Measurements from ENCODE around the gene SESN1. TPM values are rescaled to one million over a fixed set of nuclear protein-coding genes. Genes with fewer than 3 reads are reported as not detected.

SESN1 gene
- total and polyA plus RNA-seq, 2 donors (not counting 1 experiment from before 2014, with no cell fraction given) = 16.2 to 28.6 TPM

DNA sequence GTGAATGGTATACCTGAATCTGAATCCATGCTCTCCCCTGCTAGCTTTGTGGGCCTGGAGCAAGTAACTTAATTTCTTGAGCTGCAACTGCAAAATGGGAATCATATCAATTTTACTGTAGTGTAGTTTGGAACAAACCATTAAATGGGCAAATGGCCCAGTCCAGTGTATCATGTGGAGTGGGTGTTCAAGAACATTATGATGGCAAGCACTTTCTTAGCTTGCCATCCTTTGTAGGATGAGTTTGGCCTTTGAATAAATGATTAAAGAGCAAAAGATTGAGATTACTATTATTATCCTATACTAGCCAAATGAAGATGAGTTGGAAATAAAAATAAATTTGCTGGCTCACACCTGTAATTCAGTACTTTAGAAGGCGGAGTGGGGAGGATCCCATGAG is 120.4 kb downstream of the SESN1 start:
- Histone ChIP-seq H3K27me3 (replicated peaks in 1 of 4; ENCODE audit: control extremely low read depth in 1 of 4, control insufficient read depth in 3 of 4, insufficient read depth in 4 of 4, low read length in 3 of 4) (no peaks in the 10 kb centered on the region), H3K4me1 (ENCODE audit: control insufficient read depth in 2 of 2, insufficient read depth in 2 of 2, low read length in 2 of 2) (no peaks in the 10 kb centered on the region), H3K79me2 (ENCODE audit: control insufficient read depth, insufficient read depth, low read length) (no peaks in the 10 kb centered on the region), H3K27ac (ENCODE audit: low read length in 2 of 2) (no peak overlapping the region), H3K9me3 (ENCODE audit: control extremely low read depth in 1 of 3, control insufficient read depth in 2 of 3, insufficient read depth in 1 of 3, low read length in 2 of 3) (no peaks in the 10 kb centered on the region), H2AFZ (ENCODE audit: insufficient read depth, low read depth, low read length, poor library complexity, severe bottlenecking) (no peak overlapping the region), H3K9ac (ENCODE audit: low read length) (no peak overlapping the region), H3K36me3 (replicated peaks in 1 of 2; ENCODE audit: control extremely low read depth in 1 of 2, control insufficient read depth in 1 of 2, extremely low read depth in 1 of 2, insufficient read depth in 2 of 2, low read length in 1 of 2) (no peaks in the 10 kb centered on the region), H4K20me1 (ENCODE audit: control insufficient read depth, insufficient read depth, low read length, poor library complexity, severe bottlenecking) (no peaks in the 10 kb centered on the region), H3K4me2 (replicated peaks; ENCODE audit: low read depth, low read length, poor library complexity, severe bottlenecking) (no peak overlapping the region), H3K4me3 (ENCODE audit: control extremely low read depth in 1 of 5, extremely low read depth in 1 of 5, insufficient read depth in 1 of 5, low read depth in 2 of 5, low read length in 4 of 5) (no peak overlapping the region)
- no peak overlapping the region for H3K4me3 Mint-ChIP-seq
- no peaks in the 10 kb centered on the region for H3K27me3 Mint-ChIP-seq
- DNase-seq = no peak
- ATAC-seq (ENCODE audit: low read depth) = no peak
- H3K9me3 Mint-ChIP-seq (ENCODE audit: insufficient read depth) = peaks cover 6% of the 10 kb centered on the region
- ChIA-PET CTCF (interaction anchor here (1.0 kb wide), 1 partner anchor 14 kb away, joined by 3 read pairs; no protein-coding TSS in a partner anchor), POLR2A (no interaction called here)
- no CpG with 5 or more reads among the region's 1 CpG for WGBS (ENCODE audit: insufficient coverage)
- no peak overlapping the region for H3K27ac Mint-ChIP-seq
- H3K4me1 Mint-ChIP-seq = peaks cover 2% of the 10 kb centered on the region
- no peak for TF ChIP-seq EZH2 (IDR thresholded peaks at IDR 0.05; ENCODE audit: borderline replicate concordance, insufficient read depth, low read depth, low read length, poor library complexity, severe bottlenecking)
- TF ChIP-seq, protein P1, sequence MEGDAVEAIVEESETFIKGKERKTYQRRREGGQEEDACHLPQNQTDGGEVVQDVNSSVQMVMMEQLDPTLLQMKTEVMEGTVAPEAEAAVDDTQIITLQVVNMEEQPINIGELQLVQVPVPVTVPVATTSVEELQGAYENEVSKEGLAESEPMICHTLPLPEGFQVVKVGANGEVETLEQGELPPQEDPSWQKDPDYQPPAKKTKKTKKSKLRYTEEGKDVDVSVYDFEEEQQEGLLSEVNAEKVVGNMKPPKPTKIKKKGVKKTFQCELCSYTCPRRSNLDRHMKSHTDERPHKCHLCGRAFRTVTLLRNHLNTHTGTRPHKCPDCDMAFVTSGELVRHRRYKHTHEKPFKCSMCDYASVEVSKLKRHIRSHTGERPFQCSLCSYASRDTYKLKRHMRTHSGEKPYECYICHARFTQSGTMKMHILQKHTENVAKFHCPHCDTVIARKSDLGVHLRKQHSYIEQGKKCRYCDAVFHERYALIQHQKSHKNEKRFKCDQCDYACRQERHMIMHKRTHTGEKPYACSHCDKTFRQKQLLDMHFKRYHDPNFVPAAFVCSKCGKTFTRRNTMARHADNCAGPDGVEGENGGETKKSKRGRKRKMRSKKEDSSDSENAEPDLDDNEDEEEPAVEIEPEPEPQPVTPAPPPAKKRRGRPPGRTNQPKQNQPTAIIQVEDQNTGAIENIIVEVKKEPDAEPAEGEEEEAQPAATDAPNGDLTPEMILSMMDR (IDR thresholded peaks at IDR 0.05) = no peak
- intact Hi-C loops (cut with micrococcal nuclease) = no loop called here

GRCh38 chr6:108969776-108970175 is 124.9 kb downstream of the SESN1 start:
- Histone ChIP-seq H3K4me1 (ENCODE audit: control insufficient read depth in 2 of 2, insufficient read depth in 2 of 2, low read length in 2 of 2) (peaks cover 8 to 9% of the 10 kb centered on the region in 2 donors), H3K79me2 (ENCODE audit: control insufficient read depth, insufficient read depth, low read length) (no peaks in the 10 kb centered on the region), H3K4me2 (replicated peaks; ENCODE audit: low read depth, low read length, poor library complexity, severe bottlenecking) (no peak overlapping the region), H4K20me1 (ENCODE audit: control insufficient read depth, insufficient read depth, low read length, poor library complexity, severe bottlenecking) (no peaks in the 10 kb centered on the region), H3K27me3 (replicated peaks in 1 of 4; ENCODE audit: control extremely low read depth in 1 of 4, control insufficient read depth in 3 of 4, insufficient read depth in 4 of 4, low read length in 3 of 4) (no peaks in the 10 kb centered on the region), H2AFZ (ENCODE audit: insufficient read depth, low read depth, low read length, poor library complexity, severe bottlenecking) (no peak overlapping the region), H3K36me3 (replicated peaks in 1 of 2; ENCODE audit: control extremely low read depth in 1 of 2, control insufficient read depth in 1 of 2, extremely low read depth in 1 of 2, insufficient read depth in 2 of 2, low read length in 1 of 2) (no peaks in the 10 kb centered on the region), H3K9ac (ENCODE audit: low read length) (no peak overlapping the region), H3K4me3 (ENCODE audit: control extremely low read depth in 1 of 5, extremely low read depth in 1 of 5, insufficient read depth in 1 of 5, low read depth in 2 of 5, low read length in 4 of 5) (no peak overlapping the region), H3K27ac (ENCODE audit: low read length in 2 of 2) (no peak overlapping the region), H3K9me3 (ENCODE audit: control extremely low read depth in 1 of 3, control insufficient read depth in 2 of 3, insufficient read depth in 1 of 3, low read length in 2 of 3) (no peaks in the 10 kb centered on the region)
- 74% methylated on average over 2 of the region's 2 CpGs for WGBS (ENCODE audit: insufficient coverage)
- no peak for ATAC-seq (ENCODE audit: low read depth)
- H3K9me3 Mint-ChIP-seq (ENCODE audit: insufficient read depth) = no peaks in the 10 kb centered on the region
- H3K4me3 Mint-ChIP-seq = no peak overlapping the region
- ChIA-PET POLR2A (no interaction called here), CTCF (interaction anchor here (0.7 kb wide), 1 partner anchor 35 kb away, joined by 3 read pairs; no protein-coding TSS in a partner anchor)
- TF ChIP-seq, protein P1 (IDR thresholded peaks at IDR 0.05) = no peak
- intact Hi-C loops (cut with micrococcal nuclease) = no loop called here
- peaks cover 8% of the 10 kb centered on the region for H3K4me1 Mint-ChIP-seq
- no peak for DNase-seq
- no peak overlapping the region for H3K27ac Mint-ChIP-seq
- no peaks in the 10 kb centered on the region for H3K27me3 Mint-ChIP-seq
